DND-41 (cell line): ENCODE results near the gene SNF8.

Source experiments
- CTCF ChIP-seq: IDR thresholded peaks from 2 replicates; pipeline ENCODE4 v1.5.1; 2012; ENCODE audit warnings: borderline replicate concordance, low read length, moderate library complexity, mild to moderate bottlenecking; ENCODE audit not compliant: poor library complexity, severe bottlenecking; ENCODE audit errors: extremely low read depth
- EZH2 ChIP-seq: IDR thresholded peaks from 3 replicates; pipeline ENCODE4 v1.6.1; 2012; ENCODE audit warnings: borderline replicate concordance, low read depth, mild to moderate bottlenecking, moderate library complexity, low read length, inconsistent platforms; ENCODE audit not compliant: severe bottlenecking

- TF ChIP-seq CTCF: no peak
- TF ChIP-seq EZH2: no peak
Measured at GRCh38 chr17:48907713-48908046, 37.0 kb downstream of the SNF8 start.
